HEK293 (cell line): Measurements from ENCODE around the gene ADAMTS17.

Source experiments
- CTCF ChIA-PET: fragments of 350-600 bp; formaldehyde crosslinking; extraction: SDS; loops from one replicate; lab custom pipeline; 2021; ENCODE audit warnings: antibody characterized with exemption; lab: Yijun Ruan, JAX
- POLR2A ChIA-PET: fragments of 300-600 bp; formaldehyde crosslinking; extraction: SDS; loops from one replicate; lab custom pipeline; 2020; ENCODE audit warnings: antibody characterized with exemption, inconsistent platforms; lab: Yijun Ruan, JAX
- H3K27ac ChIP-seq: fragments of 200-500 bp; sonication (Bioruptor generic); 2 replicates; pipeline ENCODE4 v1.5.1; 2014; ENCODE audit warnings: low read depth, low read length, control low read depth, inconsistent platforms; ENCODE audit errors: extremely low read depth
- H3K36me3 ChIP-seq, 2 experiments: fragments of 200-500 bp in 1 of 2; sonication (Bioruptor generic) in 1 of 2; 1 replicate in 1 of 2; 2 replicates in 1 of 2; pipeline ENCODE4 v1.5.1; 2014 to 2017; ENCODE audit warnings: inconsistent platforms in 2 of 2, low read length in 2 of 2; ENCODE audit not compliant: control insufficient read depth in 2 of 2, insufficient read depth in 1 of 2
- H3K4me1 ChIP-seq: fragments of 200-500 bp; sonication (Bioruptor generic); 2 replicates; pipeline ENCODE4 v1.5.1; 2014; ENCODE audit warnings: mild to moderate bottlenecking, low read length, inconsistent platforms; ENCODE audit not compliant: control insufficient read depth, insufficient read depth
- H3K4me3 ChIP-seq: 2 replicates; pipeline ENCODE4 v1.5.1; 2011; ENCODE audit warnings: low read depth, mild to moderate bottlenecking, control low read depth, low read length, moderate library complexity
- H3K9me3 ChIP-seq: fragments of 200-500 bp; sonication (Bioruptor generic); 2 replicates; pipeline ENCODE4 v1.5.1; 2014; ENCODE audit warnings: low read depth, low read length, inconsistent platforms; ENCODE audit not compliant: control insufficient read depth, insufficient read depth
- GLI2 ChIP-seq: fragments of 450-650 bp; formaldehyde crosslinking; IDR thresholded peaks from 2 replicates; pipeline ENCODE4; 2017; ENCODE audit warnings: missing biosample characterization, missing genetic modification characterization, low read depth, borderline replicate concordance
- HOXA7 ChIP-seq: sonication (generic); formaldehyde crosslinking; IDR thresholded peaks from 2 replicates; pipeline ENCODE4 v1.8.1; 2022; ENCODE audit warnings: missing genetic modification reagents, borderline replicate concordance
- KLF17 ChIP-seq: fragments of 450-650 bp; formaldehyde crosslinking; IDR thresholded peaks from 2 replicates; pipeline ENCODE4 v1.5.1; 2016; ENCODE audit warnings: missing biosample characterization, missing genetic modification characterization
- PRDM1 ChIP-seq: fragments of 450-650 bp; formaldehyde crosslinking; IDR thresholded peaks from 2 replicates; pipeline ENCODE4; 2016; ENCODE audit warnings: missing biosample characterization, missing genetic modification characterization
- PRDM10 ChIP-seq: fragments of 450-650 bp; formaldehyde crosslinking; IDR thresholded peaks from 2 replicates; pipeline ENCODE4 v1.5.1; 2016; ENCODE audit warnings: missing biosample characterization, missing genetic modification characterization
- SP3 ChIP-seq: fragments of 450-650 bp; formaldehyde crosslinking; IDR thresholded peaks from 2 replicates; pipeline ENCODE4 v1.5.1; 2016; ENCODE audit warnings: missing biosample characterization, missing genetic modification characterization
- SP7 ChIP-seq: fragments of 450-650 bp; formaldehyde crosslinking; IDR thresholded peaks from 2 replicates; pipeline ENCODE4 v1.5.1; 2016; ENCODE audit warnings: missing biosample characterization, missing genetic modification characterization
- WT1 ChIP-seq: fragments of 450-650 bp; formaldehyde crosslinking; IDR thresholded peaks from 2 replicates; pipeline ENCODE4 v1.5.1; 2016; ENCODE audit warnings: missing biosample characterization, missing genetic modification characterization
- ZBTB11 ChIP-seq: fragments of 450-650 bp; formaldehyde crosslinking; conservative IDR thresholded peaks from 2 replicates; pipeline ENCODE4 v1.5.1; 2016; ENCODE audit warnings: low read depth, missing biosample characterization, missing genetic modification characterization
- ZBTB17 ChIP-seq: fragments of 450-650 bp; formaldehyde crosslinking; IDR thresholded peaks from 2 replicates; pipeline ENCODE4 v1.5.1; 2016; ENCODE audit warnings: missing biosample characterization, missing genetic modification characterization
- ZBTB48 ChIP-seq: fragments of 450-650 bp; formaldehyde crosslinking; IDR thresholded peaks from 2 replicates; pipeline ENCODE4 v1.5.1; 2016; ENCODE audit warnings: missing biosample characterization, missing genetic modification characterization
- ZNF146 ChIP-seq: fragments of 450-650 bp; formaldehyde crosslinking; IDR thresholded peaks from 2 replicates; pipeline ENCODE4 v1.5.1; 2016; ENCODE audit warnings: missing biosample characterization, missing genetic modification characterization
- ZNF155 ChIP-seq: fragments of 450-650 bp; formaldehyde crosslinking; IDR thresholded peaks from 2 replicates; pipeline ENCODE4 v1.5.1; 2016; ENCODE audit warnings: missing biosample characterization, missing genetic modification characterization
- ZNF223 ChIP-seq: fragments of 450-650 bp; formaldehyde crosslinking; IDR thresholded peaks from 2 replicates; pipeline ENCODE4 v1.5.1; 2016; ENCODE audit warnings: missing biosample characterization, missing genetic modification characterization
- ZNF239 ChIP-seq: fragments of 450-650 bp; formaldehyde crosslinking; IDR thresholded peaks from 2 replicates; pipeline ENCODE4 v1.5.1; 2016; ENCODE audit warnings: missing biosample characterization, missing genetic modification characterization
- ZNF248 ChIP-seq: fragments of 450-650 bp; formaldehyde crosslinking; IDR thresholded peaks from 2 replicates; pipeline ENCODE4 v1.5.1; 2017; ENCODE audit warnings: missing biosample characterization, missing genetic modification characterization
- ZNF274 ChIP-seq, 2 experiments: fragments of 200-500 bp in 1 of 2; fragments of 450-650 bp in 1 of 2; sonication (Bioruptor generic) in 1 of 2; formaldehyde crosslinking in 1 of 2; IDR thresholded peaks; 2 replicates each; pipeline versions ENCODE4 v1.5.1 to v1.6.1; 2014 to 2016; ENCODE audit warnings: borderline replicate concordance in 1 of 2, inconsistent platforms in 1 of 2, low read length in 1 of 2, missing biosample characterization in 1 of 2, missing genetic modification characterization in 1 of 2
- ZNF311 ChIP-seq: fragments of 450-650 bp; formaldehyde crosslinking; IDR thresholded peaks from 2 replicates; pipeline ENCODE4 v1.5.1; 2017; ENCODE audit warnings: missing biosample characterization, missing genetic modification characterization, borderline replicate concordance
- ZNF354C ChIP-seq: fragments of 450-650 bp; formaldehyde crosslinking; IDR thresholded peaks from 2 replicates; pipeline ENCODE4 v1.5.1; 2016; ENCODE audit warnings: missing biosample characterization, missing genetic modification characterization, low read depth, borderline replicate concordance
- ZNF394 ChIP-seq: fragments of 450-650 bp; formaldehyde crosslinking; IDR thresholded peaks from 2 replicates; pipeline ENCODE4 v1.5.1; 2016; ENCODE audit warnings: missing biosample characterization, missing genetic modification characterization, mild to moderate bottlenecking, moderate library complexity, borderline replicate concordance
- ZNF473 ChIP-seq: fragments of 450-650 bp; formaldehyde crosslinking; IDR thresholded peaks from 2 replicates; pipeline ENCODE4 v1.5.1; 2017; ENCODE audit warnings: missing biosample characterization, missing genetic modification characterization
- ZNF501 ChIP-seq: fragments of 450-650 bp; formaldehyde crosslinking; IDR thresholded peaks from 2 replicates; pipeline ENCODE4 v1.5.1; 2016; ENCODE audit warnings: missing biosample characterization, missing genetic modification characterization
- ZNF544 ChIP-seq: fragments of 450-650 bp; formaldehyde crosslinking; IDR thresholded peaks from 2 replicates; pipeline ENCODE4 v1.5.0; 2017; ENCODE audit warnings: missing biosample characterization, missing genetic modification characterization
- ZNF639 ChIP-seq: fragments of 450-650 bp; formaldehyde crosslinking; IDR thresholded peaks from 2 replicates; pipeline ENCODE4 v1.5.1; 2016; ENCODE audit warnings: missing biosample characterization, missing genetic modification characterization
- ZNF658 ChIP-seq: fragments of 450-650 bp; formaldehyde crosslinking; IDR thresholded peaks from 2 replicates; pipeline ENCODE4; 2016; ENCODE audit warnings: missing biosample characterization, missing genetic modification characterization
- ZNF670 ChIP-seq: fragments of 450-650 bp; formaldehyde crosslinking; IDR thresholded peaks from 2 replicates; pipeline ENCODE4 v1.5.1; 2016; ENCODE audit warnings: missing biosample characterization, missing genetic modification characterization, low read depth

ADAMTS17 gene

GRCh38 chr15:100059094-100059493 is 282.7 kb downstream of the ADAMTS17 start (continued):
- TF ChIP-seq ZNF394 (tag by site-specific recombination) (no peak), ZNF639 (tag by site-specific recombination) (no peak), ZNF658 (tag by site-specific recombination) (no peak), ZNF239 (no peak)

- POLR2A ChIA-PET = no interaction called here
- H3K9me3 ChIP-seq = no peaks in the 10 kb centered on the region
- H3K36me3 ChIP-seq = no peaks in the 10 kb centered on the region
- no peaks in the 10 kb centered on the region for H3K4me1 ChIP-seq
- TF ChIP-seq ZNF311 (tag by site-specific recombination) (no peak), ZBTB48 (tag by site-specific recombination) (no peak), WT1 (tag by site-specific recombination) (no peak), ZBTB17 (tag by site-specific recombination) (no peak), SP7 (tag by site-specific recombination) (no peak), KLF17 (tag by site-specific recombination) (no peak), ZNF501 (tag by site-specific recombination) (no peak), HOXA7 (CRISPR knock-in tag) (no peak), PRDM10 (tag by site-specific recombination) (no peak), ZNF223 (tag by site-specific recombination) (no peak), ZNF274 (IDR thresholded peaks at IDR 0.05; ENCODE audit: low read length) (no peak), ZNF274 (tag by site-specific recombination; IDR thresholded peaks at IDR 0.05; ENCODE audit: borderline replicate concordance) (no peak), GLI2 (tag by site-specific recombination) (no peak), ZNF146 (tag by site-specific recombination) (no peak)
- H3K27ac ChIP-seq = no peak overlapping the region
- CTCF ChIA-PET = interaction anchor here (0.7 kb wide), 1 partner anchor 860 kb away, joined by 3 read pairs; no protein-coding TSS in a partner anchor
- no peak overlapping the region for H3K4me3 ChIP-seq
These were observed 283.3 kb downstream of the ADAMTS17 start for GRCh38 chr15:100058458-100058857.

- Histone ChIP-seq H3K27ac (no peak overlapping the region), H3K4me1 (no peaks in the 10 kb centered on the region), H3K4me3 (no peak overlapping the region), H3K36me3 (no peaks in the 10 kb centered on the region), H3K9me3 (no peaks in the 10 kb centered on the region)
- POLR2A ChIA-PET = no interaction called here
- CTCF ChIA-PET = interaction anchor here (0.7 kb wide), 1 partner anchor 249 kb away, joined by 3 read pairs; no protein-coding TSS in a partner anchor
- no peak for TF ChIP-seq SP3 (tag by site-specific recombination)
- no peak for TF ChIP-seq ZNF223 (tag by site-specific recombination)
- TF ChIP-seq ZNF473 (tag by site-specific recombination) = no peak
- no peak for TF ChIP-seq ZNF354C (tag by site-specific recombination)
- no peak for TF ChIP-seq ZNF544 (tag by site-specific recombination)
- TF ChIP-seq ZNF670 (tag by site-specific recombination) = no peak
- TF ChIP-seq ZBTB11 (tag by site-specific recombination) = no peak
- TF ChIP-seq ZNF155 (tag by site-specific recombination) = no peak
- TF ChIP-seq ZNF248 (tag by site-specific recombination) = no peak
- no peak for TF ChIP-seq PRDM1 (tag by site-specific recombination)
These were observed 284.5 kb downstream of the ADAMTS17 start for GRCh38 chr15:100057281-100057680.
